DOHH2 (cell line): ENCODE data around the gene ZSCAN4.

ENCODE experiments used
- H3F3A ChIP-seq: fragments of 200-600 bp; sonication (generic), shearing (Covaris generic); 2 replicates; pipeline ENCODE4 v1.6.0; 2016; ENCODE audit warnings: antibody characterized with exemption, mild to moderate bottlenecking; ENCODE audit not compliant: control insufficient read depth, insufficient read depth
- H3K27ac ChIP-seq: fragments of 200-600 bp; sonication (generic); 2 replicates; pipeline ENCODE4 v1.5.1; 2014; ENCODE audit warnings: low read depth, mild to moderate bottlenecking, low read length, moderate library complexity
- H3K27me3 ChIP-seq: fragments of 200-600 bp; sonication (generic); 2 replicates; pipeline ENCODE4 v1.6.1; 2014; ENCODE audit warnings: mild to moderate bottlenecking, low read length, mixed read lengths; ENCODE audit not compliant: control insufficient read depth
- H3K36me3 ChIP-seq: fragments of 200-600 bp; sonication (generic); 2 replicates; pipeline ENCODE4 v1.6.1; 2014; ENCODE audit warnings: mild to moderate bottlenecking, low read length, moderate library complexity, mixed read lengths; ENCODE audit not compliant: control insufficient read depth
- H3K4me1 ChIP-seq: fragments of 200-600 bp; sonication (generic); 2 replicates; pipeline ENCODE4 v1.6.1; 2014; ENCODE audit warnings: mild to moderate bottlenecking, low read length, mixed read lengths; ENCODE audit not compliant: control insufficient read depth
- H3K4me2 ChIP-seq: fragments of 200-600 bp; sonication (generic); 2 replicates; pipeline ENCODE4 v1.6.0; 2014; ENCODE audit warnings: mild to moderate bottlenecking, low read length, moderate library complexity
- H3K4me3 ChIP-seq: fragments of 200-600 bp; sonication (generic); 2 replicates; pipeline ENCODE4 v1.5.1; 2014; ENCODE audit warnings: mild to moderate bottlenecking, low read length, mixed read lengths
- H3K79me2 ChIP-seq: fragments of 200-600 bp; sonication (generic); 2 replicates; pipeline ENCODE4 v1.6.1; 2014; ENCODE audit warnings: mild to moderate bottlenecking, low read length, mixed read lengths; ENCODE audit not compliant: control insufficient read depth
- H3K9me2 ChIP-seq: fragments of 200-600 bp; sonication (generic); replicated peaks from 2 replicates; pipeline ENCODE4 v1.6.1; 2014; ENCODE audit warnings: mild to moderate bottlenecking, low read length, mixed read lengths; ENCODE audit not compliant: control insufficient read depth
- H3K9me3 ChIP-seq: fragments of 200-600 bp; sonication (generic); 2 replicates; pipeline ENCODE4 v1.6.1; 2014; ENCODE audit warnings: antibody characterized with exemption, low read length, mixed read lengths; ENCODE audit not compliant: control insufficient read depth, insufficient read depth
- H4K20me1 ChIP-seq: fragments of 200-600 bp; sonication (generic); 2 replicates; pipeline ENCODE4 v1.6.0; 2014; ENCODE audit warnings: low read depth, mild to moderate bottlenecking, antibody characterized with exemption, low read length, moderate library complexity; ENCODE audit not compliant: control insufficient read depth, insufficient read depth
- EZH2phosphoT487 ChIP-seq: fragments of 200-600 bp; sonication (generic); IDR thresholded peaks from 2 replicates; pipeline ENCODE4 v1.6.1; 2017; ENCODE audit warnings: borderline replicate concordance, mild to moderate bottlenecking, antibody characterized with exemption, low read length, moderate library complexity, mixed read lengths
- TF ChIP-seq, protein P1 (sequence below): fragments of 200-600 bp; sonication (generic); IDR thresholded peaks from one replicate; pipeline ENCODE4 v1.5.1; 2014; ENCODE audit warnings: antibody characterized with exemption, mild to moderate bottlenecking, low read depth, low read length; ENCODE audit not compliant: poor library complexity, severe bottlenecking

Gene ZSCAN4

DNA sequence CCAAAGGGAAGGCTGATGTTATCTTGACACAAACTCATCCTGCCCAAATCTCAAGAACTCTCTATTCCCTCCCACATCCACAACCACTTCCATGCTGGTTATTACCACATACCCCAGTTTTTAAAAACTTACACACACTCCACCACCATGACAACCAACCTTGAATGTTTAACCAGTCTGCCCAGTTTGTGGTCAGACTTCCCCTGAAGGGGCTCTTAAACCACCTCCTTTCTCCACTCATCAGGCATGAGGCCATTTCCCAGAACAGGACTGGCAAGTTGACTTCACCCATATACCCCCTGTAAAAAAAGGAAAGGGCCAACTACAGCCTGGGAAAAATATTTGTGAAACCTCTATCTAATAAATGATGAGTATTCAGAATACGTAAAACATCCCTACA is 12.4 kb upstream of the ZSCAN4 start:
- Histone ChIP-seq H3K4me3 (no peak overlapping the region), H3K4me2 (no peak overlapping the region), H3K27ac (no peak overlapping the region), H3K36me3 (no peaks in the 10 kb centered on the region), H3K4me1 (no peaks in the 10 kb centered on the region), H3K27me3 (no peaks in the 10 kb centered on the region), H4K20me1 (no peaks in the 10 kb centered on the region), H3K9me3 (peaks cover 18% of the 10 kb centered on the region; the same call in 1 of the 2 replicates), H3K79me2 (no peaks in the 10 kb centered on the region), H3K9me2 (no peaks in the 10 kb centered on the region), H3F3A (no peaks in the 10 kb centered on the region)
- TF ChIP-seq EZH2phosphoT487, result no peak
- TF ChIP-seq, protein P1, sequence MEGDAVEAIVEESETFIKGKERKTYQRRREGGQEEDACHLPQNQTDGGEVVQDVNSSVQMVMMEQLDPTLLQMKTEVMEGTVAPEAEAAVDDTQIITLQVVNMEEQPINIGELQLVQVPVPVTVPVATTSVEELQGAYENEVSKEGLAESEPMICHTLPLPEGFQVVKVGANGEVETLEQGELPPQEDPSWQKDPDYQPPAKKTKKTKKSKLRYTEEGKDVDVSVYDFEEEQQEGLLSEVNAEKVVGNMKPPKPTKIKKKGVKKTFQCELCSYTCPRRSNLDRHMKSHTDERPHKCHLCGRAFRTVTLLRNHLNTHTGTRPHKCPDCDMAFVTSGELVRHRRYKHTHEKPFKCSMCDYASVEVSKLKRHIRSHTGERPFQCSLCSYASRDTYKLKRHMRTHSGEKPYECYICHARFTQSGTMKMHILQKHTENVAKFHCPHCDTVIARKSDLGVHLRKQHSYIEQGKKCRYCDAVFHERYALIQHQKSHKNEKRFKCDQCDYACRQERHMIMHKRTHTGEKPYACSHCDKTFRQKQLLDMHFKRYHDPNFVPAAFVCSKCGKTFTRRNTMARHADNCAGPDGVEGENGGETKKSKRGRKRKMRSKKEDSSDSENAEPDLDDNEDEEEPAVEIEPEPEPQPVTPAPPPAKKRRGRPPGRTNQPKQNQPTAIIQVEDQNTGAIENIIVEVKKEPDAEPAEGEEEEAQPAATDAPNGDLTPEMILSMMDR, result no peak

GRCh38 chr19:57664269-57665127 is 4.2 kb upstream of the ZSCAN4 start:
- Histone ChIP-seq H3K4me3 (no peak overlapping the region), H3K9me3 (peaks cover 18% of the 10 kb centered on the region; the same call in 1 of the 2 replicates), H3K27ac (no peak overlapping the region), H4K20me1 (no peaks in the 10 kb centered on the region), H3K9me2 (no peaks in the 10 kb centered on the region), H3K4me2 (no peak overlapping the region), H3K36me3 (no peaks in the 10 kb centered on the region), H3K27me3 (no peaks in the 10 kb centered on the region), H3K4me1 (no peaks in the 10 kb centered on the region), H3F3A (no peaks in the 10 kb centered on the region), H3K79me2 (no peaks in the 10 kb centered on the region)
- TF ChIP-seq, protein P1, result no peak
- no peak for TF ChIP-seq EZH2phosphoT487

DNA sequence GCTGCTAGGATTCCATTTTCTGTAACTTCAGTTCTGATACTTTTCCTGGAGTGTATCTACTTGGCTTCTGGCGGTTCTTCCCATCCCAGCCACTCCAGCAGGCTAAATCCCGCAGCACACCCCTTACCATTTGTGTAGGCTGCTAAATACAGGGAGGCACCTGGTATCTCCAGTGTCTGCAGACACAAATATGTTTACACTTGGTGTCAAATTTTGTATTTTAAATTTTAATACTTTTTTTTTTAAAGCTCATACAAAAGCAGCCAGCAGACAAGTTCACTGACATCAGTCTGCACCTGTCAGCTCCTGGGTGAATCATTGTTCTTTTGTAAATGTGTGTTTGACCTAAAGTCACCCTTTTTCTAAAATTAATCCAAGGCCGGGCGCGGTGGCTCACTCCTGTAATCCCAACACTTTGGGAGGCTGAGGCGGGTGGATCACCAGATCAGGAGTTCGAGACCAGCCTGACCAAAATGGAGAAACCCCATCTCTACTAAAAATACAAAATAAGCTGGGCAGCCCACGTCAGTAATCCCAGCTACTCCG is 3.4 kb upstream of the ZSCAN4 start:
- Histone ChIP-seq H3K9me2 (no peaks in the 10 kb centered on the region), H3K27me3 (no peaks in the 10 kb centered on the region), H3K4me3 (no peak overlapping the region), H4K20me1 (no peaks in the 10 kb centered on the region), H3F3A (no peaks in the 10 kb centered on the region), H3K79me2 (no peaks in the 10 kb centered on the region), H3K4me2 (no peak overlapping the region), H3K9me3 (peaks cover 18% of the 10 kb centered on the region; the same call in 1 of the 2 replicates), H3K36me3 (no peaks in the 10 kb centered on the region), H3K4me1 (no peaks in the 10 kb centered on the region), H3K27ac (no peak overlapping the region)
- TF ChIP-seq, protein P1, result no peak
- TF ChIP-seq EZH2phosphoT487, result no peak
